HG03039 (cell line): Measurements from ENCODE around the gene SPATA24.
"Not testable (repeated sequence)": the region's sequence is repeated elsewhere in the genome, so short reads cannot be mapped to it uniquely, and the experiment has no call there.

Experiments
- ATAC-seq: cut with Tn5 transposase; IDR thresholded peaks from one replicate; pipeline ENCODE4 v1.9.1; 2021; ENCODE audit warnings: mild to moderate bottlenecking, moderate library complexity; ENCODE audit not compliant: unreplicated experiment

Gene SPATA24

GRCh38 chr5:139403787-139404483, at the start of gene SPATA24:
SPATA24 (minus strand) TSS chr5:139404089; CDS start chr5:139404060, 29 bp downstream.
- peak; percentile 71 for ATAC-seq

GRCh38 chr5:139451878-139452660, 48.2 kb upstream of the SPATA24 start:
- no peak for ATAC-seq

GRCh38 chr5:139451176-139451575, 47.3 kb upstream of the SPATA24 start:
- no peak for ATAC-seq

GRCh38 chr5:139446956-139447779, 43.3 kb upstream of the SPATA24 start:
- peak; percentile 57 for ATAC-seq

GRCh38 chr5:139445325-139446170, 41.7 kb upstream of the SPATA24 start:
- ATAC-seq = no peak

- ATAC-seq = no peak
Observed at GRCh38 chr5:139443831-139444453, 40.1 kb upstream of the SPATA24 start.

GRCh38 chr5:139440416-139440815, 36.5 kb upstream of the SPATA24 start:
- not testable (repeated sequence) for ATAC-seq

GRCh38 chr5:139439013-139439903, 35.4 kb upstream of the SPATA24 start, which contains the start of gene DNAJC18:
DNAJC18 (minus strand) TSS chr5:139439525; CDS start chr5:139439445, 80 bp downstream.
- peak; percentile 90 for ATAC-seq

GRCh38 chr5:139438707-139439012, 34.8 kb upstream of the SPATA24 start:
- ATAC-seq = peak; percentile 2

GRCh38 chr5:139435676-139436075, 31.8 kb upstream of the SPATA24 start:
- ATAC-seq = no peak

GRCh38 chr5:139431706-139432105, 27.8 kb upstream of the SPATA24 start:
- no peak for ATAC-seq

GRCh38 chr5:139430015-139430414, 26.1 kb upstream of the SPATA24 start:
- no peak for ATAC-seq

- ATAC-seq = no peak
Observed at GRCh38 chr5:139426203-139426885, 22.5 kb upstream of the SPATA24 start.

- no peak for ATAC-seq
Observed at GRCh38 chr5:139425497-139425896, 21.6 kb upstream of the SPATA24 start.

GRCh38 chr5:139422307-139422893, 18.5 kb upstream of the SPATA24 start:
- ATAC-seq = no peak

- ATAC-seq = no peak
Observed at GRCh38 chr5:139419226-139420192, 15.6 kb upstream of the SPATA24 start.

GRCh38 chr5:139418793-139419192, 14.9 kb upstream of the SPATA24 start:
- ATAC-seq = no peak
